OCI-LY7 (cell line): ENCODE data around the gene FOXE3.

ENCODE experiments used
- EZH2phosphoT487 ChIP-seq: fragments of 200-600 bp; sonication (generic); IDR thresholded peaks from 2 replicates; pipeline ENCODE4 v1.6.1; 2018; ENCODE audit warnings: low read depth, borderline replicate concordance, mild to moderate bottlenecking, mixed run types, antibody characterized with exemption, low read length, moderate library complexity, mixed read lengths
- TF ChIP-seq, protein P1 (sequence below): fragments of 200-600 bp; sonication (generic); conservative IDR thresholded peaks from 2 replicates; pipeline ENCODE4 v1.5.1; 2014; ENCODE audit warnings: mild to moderate bottlenecking, antibody characterized with exemption, low read length, moderate library complexity, mixed read lengths

DNA sequence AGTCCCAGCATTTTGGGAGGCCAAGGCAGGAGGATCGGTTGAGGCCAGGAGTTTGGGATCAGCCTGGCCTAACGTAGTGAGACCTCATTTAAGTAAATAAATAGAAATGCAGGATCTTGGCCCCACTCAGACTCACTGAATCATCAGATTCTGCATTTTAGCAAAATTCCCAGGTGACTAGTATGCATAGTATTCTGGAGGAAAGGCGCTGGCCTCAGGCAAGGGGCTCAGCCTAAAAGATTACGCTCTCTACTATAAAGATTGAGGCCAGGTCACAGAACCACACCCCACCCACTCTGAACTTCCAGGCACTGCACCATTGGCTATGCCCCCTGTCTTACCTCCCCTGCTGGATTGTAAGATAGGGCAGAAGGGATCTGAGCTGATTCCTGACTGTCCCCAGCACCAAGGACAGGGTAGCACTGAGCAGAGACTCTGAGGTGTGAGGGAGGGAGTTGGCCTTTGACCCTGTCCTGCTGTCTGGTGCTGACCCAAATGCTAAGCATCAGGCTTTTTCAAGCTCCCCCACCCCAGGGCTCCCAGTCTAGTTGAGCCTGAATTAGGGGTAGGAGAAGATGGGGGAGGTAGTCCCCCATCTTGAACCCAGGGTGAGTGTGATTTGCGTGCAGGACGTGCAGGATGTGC lies 2.7 kb downstream of the FOXE3 start:
- TF ChIP-seq, protein P1, sequence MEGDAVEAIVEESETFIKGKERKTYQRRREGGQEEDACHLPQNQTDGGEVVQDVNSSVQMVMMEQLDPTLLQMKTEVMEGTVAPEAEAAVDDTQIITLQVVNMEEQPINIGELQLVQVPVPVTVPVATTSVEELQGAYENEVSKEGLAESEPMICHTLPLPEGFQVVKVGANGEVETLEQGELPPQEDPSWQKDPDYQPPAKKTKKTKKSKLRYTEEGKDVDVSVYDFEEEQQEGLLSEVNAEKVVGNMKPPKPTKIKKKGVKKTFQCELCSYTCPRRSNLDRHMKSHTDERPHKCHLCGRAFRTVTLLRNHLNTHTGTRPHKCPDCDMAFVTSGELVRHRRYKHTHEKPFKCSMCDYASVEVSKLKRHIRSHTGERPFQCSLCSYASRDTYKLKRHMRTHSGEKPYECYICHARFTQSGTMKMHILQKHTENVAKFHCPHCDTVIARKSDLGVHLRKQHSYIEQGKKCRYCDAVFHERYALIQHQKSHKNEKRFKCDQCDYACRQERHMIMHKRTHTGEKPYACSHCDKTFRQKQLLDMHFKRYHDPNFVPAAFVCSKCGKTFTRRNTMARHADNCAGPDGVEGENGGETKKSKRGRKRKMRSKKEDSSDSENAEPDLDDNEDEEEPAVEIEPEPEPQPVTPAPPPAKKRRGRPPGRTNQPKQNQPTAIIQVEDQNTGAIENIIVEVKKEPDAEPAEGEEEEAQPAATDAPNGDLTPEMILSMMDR, result no peak
- no peak for TF ChIP-seq EZH2phosphoT487
